ENCODE measurements around the gene UGT1A7.

UGT1A7 gene

GRCh38 chr2:233821196-233821595, 139.5 kb downstream of the UGT1A7 start:
- no peak for TF ChIP-seq CTCF (IDR thresholded peaks at IDR 0.05)
- TF ChIP-seq ZFX (IDR thresholded peaks at IDR 0.05; ENCODE audit: borderline replicate concordance), result no peak
- H3K27ac ChIP-seq, result no peak overlapping the region

- no peak overlapping the region for H3K27ac ChIP-seq
- TF ChIP-seq CTCF (IDR thresholded peaks at IDR 0.05) (no peak), ZFX (IDR thresholded peaks at IDR 0.05; ENCODE audit: borderline replicate concordance) (no peak)
Observed at GRCh38 chr2:233821709-233822100, 140.0 kb downstream of the UGT1A7 start.

- TF ChIP-seq ZFX (IDR thresholded peaks at IDR 0.05; ENCODE audit: borderline replicate concordance), result no peak
- TF ChIP-seq CTCF (IDR thresholded peaks at IDR 0.05), result no peak
- no peak overlapping the region for H3K27ac ChIP-seq
Observed at GRCh38 chr2:233822101-233822771, 140.5 kb downstream of the UGT1A7 start.

Measured in 22Rv1 (cell line).